T-helper 17 cell (primary cell): ENCODE measurements around the gene KDELR1. TPM values are rescaled to one million over a fixed set of nuclear protein-coding genes. Genes with fewer than 3 reads are reported as not detected.
"Not testable (repeated sequence)": the region's sequence is repeated elsewhere in the genome, so short reads cannot be mapped to it uniquely, and the experiment has no call there.

Experiments used
- ATAC-seq: fragments of 150-1000 bp; cut with Tn5 transposase; 2 replicates; pipeline ENCODE4 v1.10.0; 2021; ENCODE audit warnings: mild to moderate bottlenecking, moderate library complexity
- DNase-seq, 3 donors: peaks; one replicate each; pipeline versions ENCODE4 v3.0.0 to v3.0.0-alpha.2; 2020 to 2021
- H3K9me3 ChIP-seq: one replicate; pipeline ENCODE4 v1.7.0; 2013; ENCODE audit warnings: low read length, mild to moderate bottlenecking; ENCODE audit not compliant: control insufficient read depth, poor library complexity, severe bottlenecking
- H3K27ac Mint-ChIP-seq: one replicate; pipeline ENCODE4 v1.8.0; 2022; ENCODE audit warnings: mild to moderate bottlenecking, moderate library complexity, mixed read lengths
- H3K27me3 Mint-ChIP-seq: one replicate; pipeline ENCODE4 v1.8.0; 2022; ENCODE audit warnings: mixed read lengths
- H3K36me3 Mint-ChIP-seq: one replicate; pipeline ENCODE4 v1.8.0; 2022; ENCODE audit warnings: low read depth, mixed read lengths
- H3K4me1 Mint-ChIP-seq: one replicate; pipeline ENCODE4 v1.8.0; 2022; ENCODE audit warnings: mild to moderate bottlenecking, mixed read lengths
- H3K4me3 Mint-ChIP-seq: one replicate; pipeline ENCODE4 v1.8.0; 2022; ENCODE audit warnings: mild to moderate bottlenecking, moderate library complexity, mixed read lengths
- total RNA-seq, 4 donors: library from RNA in 2 of 4; stranded (reverse) in 2 of 4; gene quantifications; one replicate each; pipeline ENCODE4 v1.2.3 and lab custom pipeline; 2022 to 2026

Gene KDELR1
- total RNA-seq, 2 donors from 2014 or later: 34.0 to 41.3 TPM

DNA sequence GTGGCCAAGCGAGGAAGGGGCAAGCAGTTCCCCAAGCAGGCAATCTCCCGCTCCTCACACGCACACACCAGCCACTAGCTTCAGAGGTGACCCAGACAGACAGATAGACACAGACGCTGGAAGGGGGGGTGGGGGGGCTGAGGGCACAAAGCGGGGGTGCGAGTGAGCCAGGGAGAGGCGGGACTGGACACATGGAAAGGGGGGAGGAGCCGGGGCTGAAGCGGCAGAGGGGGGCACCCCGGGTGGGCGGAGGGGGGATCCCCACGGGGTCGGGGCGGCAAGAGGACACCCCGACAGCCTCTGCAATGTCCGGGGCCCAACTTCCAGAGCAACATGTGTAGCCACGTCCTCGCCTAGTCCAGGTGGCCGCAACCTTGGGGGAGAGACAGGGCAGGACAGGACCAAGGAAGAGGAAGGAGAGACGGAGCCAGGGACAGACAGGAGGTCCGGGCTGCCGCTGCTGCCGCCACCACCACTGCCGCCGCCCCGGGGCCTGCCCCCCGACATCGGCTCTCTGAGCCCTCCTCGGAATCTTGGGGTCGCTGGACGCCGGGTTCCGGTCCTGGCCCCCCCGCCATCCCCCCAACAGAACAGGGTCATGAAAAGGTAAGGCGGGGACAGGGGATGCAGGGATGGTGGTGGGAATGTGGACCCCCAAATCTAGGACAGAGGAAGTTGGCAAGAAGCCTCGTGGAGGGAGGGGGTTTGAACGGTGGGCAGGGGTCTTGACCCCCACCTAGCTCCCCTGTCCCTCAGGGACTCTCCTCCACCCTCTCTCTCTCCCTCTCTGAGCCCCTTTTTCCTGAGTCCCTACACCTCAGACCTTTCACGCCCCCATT lies 3.2 kb upstream of the KDELR1 start:
- ATAC-seq: no peak
- H3K9me3 ChIP-seq: no peaks in the 10 kb centered on the region
- no peak for DNase-seq
- peaks cover 14% of the 10 kb centered on the region for H3K36me3 Mint-ChIP-seq
- no peak overlapping the region for H3K27ac Mint-ChIP-seq
- peaks cover 36% of the 10 kb centered on the region for H3K4me1 Mint-ChIP-seq
- peaks cover 22% of the 10 kb centered on the region for H3K27me3 Mint-ChIP-seq
- H3K4me3 Mint-ChIP-seq: peak overlapping the region; percentile 86

DNA sequence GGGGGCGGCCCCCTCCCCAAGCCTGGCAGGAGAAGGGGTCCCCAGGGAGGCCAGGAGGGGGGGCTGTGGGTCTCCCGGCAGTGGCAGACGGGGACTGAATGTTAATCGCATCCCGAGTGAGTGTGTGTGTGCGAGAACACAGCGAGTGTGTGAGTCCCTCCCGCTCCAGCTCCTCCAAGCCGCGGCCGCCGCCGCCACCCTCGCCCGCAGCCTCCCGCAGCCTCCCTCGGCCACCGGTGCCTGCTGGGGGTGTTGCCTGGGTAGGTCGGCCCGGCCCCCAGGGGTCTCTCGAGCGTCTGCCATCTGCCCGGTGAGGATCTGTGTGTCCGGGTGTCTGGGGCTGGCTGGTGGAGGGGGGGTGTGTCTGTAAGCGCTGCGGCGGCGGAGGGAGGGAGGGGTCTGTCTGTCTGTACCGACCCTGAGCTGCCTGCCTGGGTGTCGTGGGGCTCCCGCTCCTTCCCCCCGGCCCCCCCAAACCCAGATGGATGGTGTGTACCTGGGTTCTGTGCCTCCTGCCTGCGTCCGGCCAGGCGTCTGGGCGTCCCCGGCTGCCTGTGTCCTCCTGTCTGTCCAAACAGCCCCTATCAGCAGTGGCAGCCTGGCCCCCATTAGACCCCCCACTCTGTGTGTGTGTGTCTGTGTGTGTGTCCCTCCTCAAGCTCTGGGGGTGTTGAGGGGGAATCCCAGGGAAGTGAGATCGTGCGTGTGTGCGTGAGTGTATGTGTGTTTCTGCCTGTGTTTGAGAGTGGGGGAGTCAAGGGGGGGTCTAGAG lies 2.4 kb upstream of the KDELR1 start, which contains the start of gene GRIN2D:
TSS of gene GRIN2D (plus strand) at position 110 of the 772 bp plus-strand sequence. CDS start 4,725 bp downstream, outside the sequence.
- peaks cover 36% of the 10 kb centered on the region for H3K4me1 Mint-ChIP-seq
- ATAC-seq (no peak), DNase-seq (peak in 1 of 3 donors; percentile 23)
- no peak within 1 kb of the TSS for H3K27ac Mint-ChIP-seq
- peaks cover 14% of the 10 kb centered on the region for H3K36me3 Mint-ChIP-seq
- H3K27me3 Mint-ChIP-seq: peaks cover 22% of the 10 kb centered on the region
- peak within 1 kb of the TSS; percentile 86 for H3K4me3 Mint-ChIP-seq
- no peaks in the 10 kb centered on the region for H3K9me3 ChIP-seq

DNA sequence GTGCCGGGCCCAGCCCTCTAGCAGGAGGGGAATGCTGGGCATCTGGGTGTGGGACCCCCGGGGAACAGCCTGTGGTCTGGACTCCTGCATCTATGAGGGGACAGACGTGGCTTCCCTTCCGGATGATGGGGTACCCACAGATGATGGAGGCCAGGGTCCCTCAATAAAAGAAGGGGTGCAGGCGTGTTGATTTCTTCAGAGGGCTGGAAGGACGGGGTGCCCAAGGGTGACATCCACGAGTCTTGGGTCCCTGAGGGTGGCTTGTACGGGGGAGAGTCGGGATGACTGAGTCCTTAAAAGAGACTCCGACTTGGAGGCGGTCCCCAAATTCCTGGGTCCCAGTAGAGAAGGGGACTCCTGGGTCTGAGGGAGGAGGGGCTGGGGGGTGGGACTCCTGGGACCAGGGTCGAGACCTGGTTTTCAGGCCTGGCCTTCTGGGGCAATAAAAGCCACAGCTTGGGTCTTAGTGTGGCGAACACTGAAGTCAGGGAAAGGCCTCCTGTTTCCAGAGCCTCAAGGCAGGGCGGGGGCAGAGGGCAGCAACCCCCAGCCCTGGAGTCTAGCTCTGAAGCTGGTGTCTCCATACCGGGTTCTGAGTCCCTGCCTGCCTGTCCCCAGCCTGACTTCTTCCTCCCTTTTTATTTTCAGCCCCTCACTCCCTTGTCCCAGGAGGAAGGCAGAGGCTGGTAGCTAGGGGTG lies 1.7 kb upstream of the KDELR1 start:
- peaks cover 16% of the 10 kb centered on the region for H3K36me3 Mint-ChIP-seq
- H3K27me3 Mint-ChIP-seq: peaks cover 22% of the 10 kb centered on the region
- H3K4me1 Mint-ChIP-seq: peaks cover 40% of the 10 kb centered on the region
- no peaks in the 10 kb centered on the region for H3K9me3 ChIP-seq
- ATAC-seq (no peak), DNase-seq (no peak)
- H3K4me3 Mint-ChIP-seq: peak overlapping the region; percentile 52
- H3K27ac Mint-ChIP-seq: no peak overlapping the region

DNA sequence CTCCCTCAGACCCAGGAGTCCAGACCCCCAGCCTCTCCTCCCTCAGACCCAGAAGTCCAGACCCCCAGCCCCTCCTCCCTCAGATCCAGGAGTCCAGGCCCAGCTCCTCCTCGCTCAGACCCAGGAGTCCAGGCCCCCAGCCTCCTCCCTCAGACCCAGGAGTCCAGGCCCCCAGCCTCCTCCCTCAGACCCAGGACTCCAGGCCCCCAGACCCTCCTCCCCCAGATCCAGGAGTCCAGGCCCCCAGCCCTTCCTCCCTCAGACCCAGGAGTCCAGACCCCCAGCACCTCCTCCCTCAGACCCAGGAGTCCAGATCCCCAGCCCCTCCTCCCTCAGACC lies 624 bp upstream of the KDELR1 start:
- Mint-ChIP-seq H3K4me3 (peak overlapping the region; percentile 90), H3K27ac (peak overlapping the region; percentile 92), H3K27me3 (peaks cover 15% of the 10 kb centered on the region), H3K4me1 (peaks cover 30% of the 10 kb centered on the region)
- H3K36me3 Mint-ChIP-seq, H3K9me3 ChIP-seq, ATAC-seq, DNase-seq: not testable (repeated sequence)

DNA sequence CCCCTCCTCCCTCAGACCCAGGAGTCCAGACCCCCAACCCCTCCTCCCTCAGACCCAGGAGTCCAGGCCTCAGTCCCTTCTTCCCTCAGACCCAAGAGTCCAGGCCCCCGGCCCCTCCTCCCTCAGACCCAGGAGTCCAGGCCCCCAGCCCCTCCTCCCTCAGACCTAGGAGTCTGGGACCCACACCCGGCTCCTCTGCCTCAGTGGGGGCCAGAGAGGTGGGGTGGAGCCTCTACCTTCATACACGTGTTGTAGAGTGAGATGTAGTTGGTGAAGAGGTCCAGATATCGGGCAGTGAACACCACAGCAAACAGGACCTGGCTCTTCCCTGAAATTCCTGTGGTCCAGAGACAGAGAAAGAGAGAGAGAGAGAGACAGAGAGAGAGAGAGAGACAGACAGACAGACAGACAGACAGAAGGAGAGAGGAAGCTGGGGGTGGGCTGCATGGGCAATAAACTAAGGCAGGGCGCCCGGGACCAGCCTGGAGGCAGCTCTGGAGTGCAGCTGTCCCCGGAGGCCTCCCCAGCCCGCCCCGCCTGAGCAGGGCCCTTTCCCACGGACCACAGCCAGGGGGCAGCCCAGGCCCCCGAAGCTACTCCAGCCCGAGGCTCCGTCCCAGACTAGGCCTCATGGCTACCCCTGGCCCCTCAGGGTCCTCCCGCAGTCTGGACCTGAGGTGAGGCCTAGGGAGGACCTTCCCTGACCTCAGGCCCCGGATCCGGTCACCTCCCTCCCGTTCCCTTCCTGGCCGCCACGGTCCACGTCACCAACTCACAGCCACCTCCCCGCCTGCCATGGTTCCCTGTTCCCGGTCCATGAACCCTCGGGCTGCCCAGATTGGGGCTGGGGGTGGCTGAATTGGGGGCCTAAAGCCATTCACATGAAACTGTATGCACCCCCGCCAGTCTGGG lies 907 bp downstream of the KDELR1 start:
- no peaks in the 10 kb centered on the region for H3K9me3 ChIP-seq
- H3K27ac Mint-ChIP-seq: peak overlapping the region; percentile 92
- peaks cover 27% of the 10 kb centered on the region for H3K4me1 Mint-ChIP-seq
- H3K4me3 Mint-ChIP-seq: peak overlapping the region; percentile 90
- H3K27me3 Mint-ChIP-seq: peaks cover 8% of the 10 kb centered on the region
- ATAC-seq: peak; percentile 76
- peaks cover 8% of the 10 kb centered on the region for H3K36me3 Mint-ChIP-seq
- peak; percentile 45 to 58 (median 50) for DNase-seq

DNA sequence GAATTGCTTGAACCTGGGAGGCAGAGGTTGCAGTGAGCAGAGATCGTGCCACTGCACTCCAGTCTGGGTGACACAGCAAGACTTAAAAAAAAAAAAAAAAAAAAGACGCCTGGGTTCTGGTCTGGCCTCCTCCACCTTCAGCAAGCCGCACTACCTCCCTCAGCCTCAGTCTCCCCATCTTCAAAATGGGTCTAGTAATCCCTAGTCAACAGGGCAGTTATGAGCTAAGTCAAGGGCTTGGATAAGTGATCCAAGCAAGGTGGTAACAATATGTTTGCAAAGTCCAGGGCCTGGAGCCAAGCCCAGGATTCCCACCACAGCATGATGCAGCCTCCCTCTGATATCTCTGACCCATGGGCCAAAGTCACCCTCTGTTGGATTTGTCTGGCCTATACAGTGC lies 4.4 kb downstream of the KDELR1 start:
- H3K4me3 Mint-ChIP-seq: no peak overlapping the region
- no peak for ATAC-seq
- H3K27ac Mint-ChIP-seq: no peak overlapping the region
- H3K4me1 Mint-ChIP-seq: peaks cover 20% of the 10 kb centered on the region
- DNase-seq: no peak
- peaks cover 10% of the 10 kb centered on the region for H3K36me3 Mint-ChIP-seq
- H3K9me3 ChIP-seq: no peaks in the 10 kb centered on the region
- no peaks in the 10 kb centered on the region for H3K27me3 Mint-ChIP-seq

DNA sequence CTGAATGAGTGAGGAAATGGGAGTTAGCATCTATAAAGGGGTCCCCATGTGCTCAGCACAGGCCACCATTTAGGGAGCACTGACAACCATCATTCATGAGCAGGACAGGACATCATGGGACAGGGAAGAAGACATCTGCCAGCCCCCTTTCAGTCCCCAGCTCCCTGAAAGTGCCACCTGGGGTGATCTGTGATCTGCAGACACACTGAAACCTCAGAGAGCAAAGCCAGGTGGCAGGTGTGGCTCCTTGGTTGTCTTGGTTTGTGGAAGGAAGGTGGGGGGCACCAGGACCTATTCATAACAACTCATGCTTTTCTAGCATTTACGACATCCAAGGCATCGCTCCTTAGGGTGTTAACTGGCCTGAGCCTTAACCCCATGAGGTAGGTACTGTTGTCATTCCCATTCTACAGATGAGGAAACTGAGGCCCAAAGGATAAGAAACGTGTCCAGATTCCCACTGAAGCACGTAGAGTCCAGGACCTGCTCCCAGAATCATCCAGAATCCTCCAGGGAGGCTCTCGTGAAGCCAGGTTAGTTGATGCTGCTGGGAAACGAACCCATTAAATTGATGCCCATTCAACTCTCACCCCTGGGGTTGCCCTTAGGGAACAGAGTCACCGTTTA lies 5.8 kb downstream of the KDELR1 start:
- Mint-ChIP-seq H3K36me3 (peaks cover 10% of the 10 kb centered on the region), H3K4me1 (peaks cover 12% of the 10 kb centered on the region), H3K27me3 (no peaks in the 10 kb centered on the region), H3K27ac (no peak overlapping the region), H3K4me3 (no peak overlapping the region)
- H3K9me3 ChIP-seq: no peaks in the 10 kb centered on the region
- ATAC-seq (no peak), DNase-seq (no peak)

DNA sequence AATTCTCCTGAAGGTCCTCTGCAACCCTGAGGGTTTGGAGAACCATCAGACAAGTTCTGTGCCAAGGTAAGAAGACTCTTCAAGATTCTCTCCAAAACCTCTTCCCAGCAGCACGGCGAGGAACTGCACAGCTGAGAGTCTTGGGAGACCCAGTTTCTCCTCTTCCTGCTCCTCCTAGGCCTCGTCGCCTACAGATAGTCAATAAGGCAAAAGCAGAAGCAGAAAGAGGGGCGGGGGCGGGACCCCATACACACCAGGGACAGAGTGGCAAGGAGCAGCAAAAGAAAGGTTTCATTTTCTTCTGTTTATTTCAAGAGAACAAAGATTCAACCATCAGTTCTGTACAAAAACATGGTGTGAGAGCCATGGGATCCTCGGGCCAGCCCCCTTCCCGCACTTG lies 9.1 kb downstream of the KDELR1 start:
- ATAC-seq: no peak

DNA sequence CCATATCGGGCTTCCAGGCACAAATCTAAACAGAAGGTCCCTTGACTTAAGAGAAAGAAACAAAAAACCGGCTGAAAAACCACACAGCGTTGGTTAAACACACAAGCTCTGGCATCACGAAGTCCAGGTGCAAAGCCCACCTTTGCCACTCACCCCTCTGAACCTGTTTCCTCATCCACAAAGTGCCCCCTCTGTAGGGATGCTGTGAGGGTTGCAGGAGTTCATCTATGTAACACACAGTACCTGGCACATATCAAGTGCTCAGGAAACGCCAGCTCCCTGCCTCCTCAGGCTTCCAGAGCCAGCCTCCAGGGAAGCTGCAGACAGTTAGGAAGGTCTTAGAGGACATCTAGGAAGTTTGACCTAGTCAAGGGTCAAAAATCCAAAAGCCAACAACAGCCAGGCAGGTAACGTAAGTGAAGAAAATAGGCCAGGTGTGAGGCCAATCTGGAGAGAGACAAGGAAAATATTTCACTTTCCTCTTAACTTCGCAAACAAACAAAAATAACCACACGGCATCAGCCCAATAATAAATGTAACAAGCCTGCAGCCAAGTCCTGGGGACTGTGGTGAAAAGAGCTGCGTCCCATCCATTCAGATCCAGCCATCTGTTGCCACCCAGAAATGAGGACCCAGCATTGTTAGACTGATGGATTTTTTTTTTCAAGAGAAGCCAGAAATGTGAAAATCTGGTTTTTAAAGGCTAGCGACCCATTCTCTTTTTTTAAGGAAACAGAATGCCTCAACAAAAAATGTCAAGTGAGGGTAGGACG lies 10.0 kb downstream of the KDELR1 start:
- H3K27ac Mint-ChIP-seq: no peak overlapping the region
- ATAC-seq (no peak), DNase-seq (no peak)
- peaks cover 7% of the 10 kb centered on the region for H3K36me3 Mint-ChIP-seq
- no peaks in the 10 kb centered on the region for H3K9me3 ChIP-seq
- H3K4me3 Mint-ChIP-seq: no peak overlapping the region
- no peaks in the 10 kb centered on the region for H3K27me3 Mint-ChIP-seq
- H3K4me1 Mint-ChIP-seq: peaks cover 6% of the 10 kb centered on the region

More for the DNA sequence above, 9.1 kb downstream of the KDELR1 start:
- H3K9me3 ChIP-seq: no peaks in the 10 kb centered on the region
- no peak for DNase-seq
- Mint-ChIP-seq H3K4me1 (peaks cover 4% of the 10 kb centered on the region), H3K36me3 (peaks cover 7% of the 10 kb centered on the region), H3K27ac (no peak overlapping the region), H3K4me3 (no peak overlapping the region), H3K27me3 (no peaks in the 10 kb centered on the region)

DNA sequence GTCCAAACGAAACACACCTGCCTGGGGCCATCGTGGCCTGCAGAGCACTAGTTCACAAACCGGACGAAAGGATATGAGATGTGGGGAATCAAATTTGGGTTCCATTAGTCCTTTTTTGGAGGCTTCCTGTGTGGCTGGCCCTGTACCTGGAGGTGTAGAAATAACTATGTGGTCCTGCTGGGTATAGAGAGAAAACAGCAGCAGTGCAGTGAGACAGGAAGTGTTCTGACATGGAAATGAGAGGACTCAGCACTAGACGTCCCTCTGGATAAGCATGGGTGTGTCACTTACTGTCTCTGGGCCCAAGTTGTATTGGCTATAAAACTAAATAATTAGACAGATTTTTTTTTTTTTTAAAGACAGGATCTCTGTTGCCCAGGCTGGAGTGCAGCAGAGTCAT lies 12.3 kb downstream of the KDELR1 start:
- no peak for ATAC-seq
- no peak overlapping the region for H3K4me3 Mint-ChIP-seq

DNA sequence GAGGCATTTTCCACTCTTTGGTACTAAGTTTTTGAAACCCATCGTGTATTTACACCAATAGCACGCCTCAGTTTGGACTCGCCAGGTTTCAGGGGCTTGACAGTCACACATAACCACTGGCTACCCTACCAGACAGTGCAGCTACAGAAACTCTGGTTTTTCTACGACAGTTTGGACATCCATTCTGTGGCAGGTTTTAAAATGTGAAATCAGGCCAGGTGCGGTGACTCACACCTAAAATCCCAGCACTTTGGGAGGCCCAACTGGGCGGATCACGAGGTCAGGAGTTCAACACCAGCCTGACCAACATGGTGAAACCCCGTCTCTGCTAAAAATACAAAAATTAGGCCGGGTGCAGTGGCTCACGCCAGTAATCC lies 13.2 kb downstream of the KDELR1 start:
- H3K27me3 Mint-ChIP-seq: no peaks in the 10 kb centered on the region
- H3K27ac Mint-ChIP-seq: no peak overlapping the region
- no peaks in the 10 kb centered on the region for H3K9me3 ChIP-seq
- no peaks in the 10 kb centered on the region for H3K36me3 Mint-ChIP-seq
- ATAC-seq (no peak), DNase-seq (no peak)
- H3K4me1 Mint-ChIP-seq: peaks cover 2% of the 10 kb centered on the region
- no peak overlapping the region for H3K4me3 Mint-ChIP-seq

More for the DNA sequence above, 12.3 kb downstream of the KDELR1 start:
- Mint-ChIP-seq H3K27me3 (no peaks in the 10 kb centered on the region), H3K27ac (no peak overlapping the region), H3K36me3 (peaks cover 2% of the 10 kb centered on the region), H3K4me1 (peaks cover 2% of the 10 kb centered on the region)
- H3K9me3 ChIP-seq: no peaks in the 10 kb centered on the region
- no peak for DNase-seq
